ENCODE results near the gene CFAP410. TPM values are rescaled to one million over a fixed set of nuclear protein-coding genes. Genes with fewer than 3 reads are reported as not detected.

The CFAP410 gene
- total and polyA plus RNA-seq, 2 of the 4 experiments (the other 2 are of a cell fraction), result 3.8 to 10.3 TPM

DNA sequence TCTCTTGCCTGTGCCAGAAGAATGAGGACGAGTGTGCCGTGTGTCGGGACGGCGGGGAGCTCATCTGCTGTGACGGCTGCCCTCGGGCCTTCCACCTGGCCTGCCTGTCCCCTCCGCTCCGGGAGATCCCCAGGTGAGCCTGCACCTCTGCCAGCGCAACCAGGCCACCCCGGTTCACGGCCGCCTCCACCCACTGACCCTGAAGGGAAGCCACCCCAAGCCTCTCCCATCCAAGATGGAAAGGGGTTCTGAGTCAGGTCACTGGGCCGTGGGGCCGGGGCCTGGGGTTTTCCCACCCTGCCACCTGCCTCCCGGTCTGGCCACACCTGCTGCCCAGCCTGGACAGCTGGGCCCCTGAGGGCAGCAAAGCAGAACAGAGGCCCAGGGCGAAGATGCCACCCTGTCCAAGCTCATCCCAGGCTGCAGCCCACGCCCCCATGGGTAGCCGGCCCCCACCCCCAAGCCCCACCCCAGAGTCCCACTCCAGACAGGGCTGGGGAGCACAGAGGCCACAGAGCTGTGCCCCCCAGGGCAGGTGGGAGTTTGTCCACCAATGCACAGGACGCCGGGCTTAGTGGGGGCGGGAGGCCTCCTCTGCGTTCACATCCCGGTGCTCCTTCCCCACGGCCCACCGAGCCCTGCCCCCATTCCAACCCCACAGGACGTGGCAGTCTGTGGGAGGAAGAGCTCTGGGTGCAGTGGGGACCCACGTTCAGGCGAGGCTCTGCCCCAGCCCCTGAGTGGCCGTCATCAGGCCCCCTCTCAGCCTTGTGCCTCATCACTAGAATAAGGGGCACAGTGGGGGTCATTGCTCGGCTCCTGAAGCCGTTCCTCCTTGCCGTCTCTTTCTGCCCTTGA is 47.9 kb downstream of the CFAP410 start (continued):
- no peak for TF ChIP-seq RFX5 (IDR thresholded peaks at IDR 0.05; ENCODE audit: low read depth, low read length)

DNA sequence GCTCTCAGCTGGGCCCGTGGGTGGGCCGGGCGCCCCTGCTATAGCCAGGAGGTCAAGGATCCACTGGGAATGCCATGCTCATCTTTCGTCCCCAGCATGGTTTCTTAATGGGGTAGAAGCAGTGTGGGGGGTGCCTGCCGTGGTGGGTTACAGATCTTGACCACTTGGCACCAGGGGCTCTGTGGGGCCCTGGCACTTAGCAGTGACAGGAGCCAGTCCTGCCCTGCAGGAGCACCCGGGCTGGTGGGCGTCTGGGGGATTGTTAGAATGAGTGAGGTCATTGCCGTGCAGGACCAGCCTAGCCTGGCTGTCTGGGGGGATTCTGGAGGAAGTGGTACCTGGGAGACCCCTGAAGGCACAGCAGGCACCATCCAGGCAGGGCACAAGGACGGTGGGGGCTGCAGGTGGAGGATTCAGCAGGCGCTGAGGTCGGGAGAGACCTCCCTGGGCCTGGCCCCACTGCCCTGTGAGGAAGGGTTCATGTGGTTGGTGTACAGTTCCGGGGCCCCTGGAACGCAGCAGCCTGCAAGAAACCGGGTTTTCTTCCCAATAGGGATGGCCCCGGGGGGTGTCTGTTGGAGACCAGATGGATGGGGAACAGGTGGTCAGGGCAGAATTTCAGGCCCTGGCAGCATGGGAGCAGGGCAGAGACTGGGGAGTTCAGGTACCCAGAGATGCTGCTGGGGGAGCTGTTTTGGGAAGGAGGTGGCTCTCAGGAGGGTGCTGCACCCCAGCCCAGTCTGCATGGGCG is 48.7 kb downstream of the CFAP410 start:
- no TSS peak for BruUV-seq (replicated peaks)
- Histone ChIP-seq H4K5ac (ENCODE audit: low read depth, low read length) (no peak overlapping the region), H2BK20ac (ENCODE audit: low read depth, low read length) (no peak overlapping the region), H3K79me1 (ENCODE audit: low read depth in 1 of 2, low read length in 2 of 2) (no peaks in the 10 kb centered on the region), H3K9me3 (ENCODE audit: control insufficient read depth, insufficient read depth, low read length) (no peaks in the 10 kb centered on the region), H2AFZ (replicated peaks; ENCODE audit: low read length, poor library complexity) (no peak overlapping the region), H2BK15ac (ENCODE audit: low read depth, low read length) (no peak overlapping the region), H3K4me2 (ENCODE audit: low read depth, low read length) (no peak overlapping the region), H4K20me1 (ENCODE audit: insufficient read depth, low read length) (no peaks in the 10 kb centered on the region), H2AK9ac (replicated peaks; ENCODE audit: low read depth, low read length, poor library complexity) (no peak overlapping the region), H2AK5ac (ENCODE audit: low read depth, low read length) (no peak overlapping the region), H3K27ac (ENCODE audit: insufficient read depth, low read length) (no peak overlapping the region), H3K4me1 (ENCODE audit: control insufficient read depth, insufficient read depth, low read length) (peaks cover 2% of the 10 kb centered on the region; the same call in 1 of the 2 replicates), H3K9ac (ENCODE audit: low read depth, low read length) (no peak overlapping the region), H3K23ac (ENCODE audit: low read depth, low read length) (no peak overlapping the region), H3K9me1 (ENCODE audit: insufficient read depth, low read length) (no peaks in the 10 kb centered on the region), H2BK120ac (ENCODE audit: low read depth, low read length) (no peak overlapping the region), H4K8ac (ENCODE audit: low read depth in 2 of 2, low read length in 2 of 2) (no peak overlapping the region), H3K27me3 (ENCODE audit: control insufficient read depth, insufficient read depth, low read length) (peaks cover 24% of the 10 kb centered on the region; the same call in 1 of the 2 replicates), H3K4me3 (ENCODE audit: insufficient read depth, low read depth, low read length) (no peak overlapping the region), H2BK5ac (ENCODE audit: low read depth, low read length, poor library complexity, severe bottlenecking) (no peak overlapping the region), H4K91ac (ENCODE audit: insufficient read depth, low read depth, low read length) (no peak overlapping the region), H3K14ac (replicated peaks; ENCODE audit: low read depth, low read length) (no peak overlapping the region), H3K18ac (ENCODE audit: low read depth, low read length) (no peak overlapping the region), H3K36me3 (ENCODE audit: control insufficient read depth, insufficient read depth, low read length) (no peaks in the 10 kb centered on the region), H3K56ac (ENCODE audit: extremely low read depth, insufficient read depth, low read length) (no peak overlapping the region), H3K4ac (ENCODE audit: low read depth, low read length) (no peak overlapping the region)
- in situ Hi-C loops (cut with MboI; ENCODE audit: low sequenced_read_pairs) (no loop called here), intact Hi-C loops (cut with micrococcal nuclease) (no loop called here), dilution Hi-C loops (cut with HindIII; ENCODE audit: low sequenced_read_pairs, unreplicated experiment) (no loop called here)
- POLR2A ChIA-PET (ENCODE audit: unreplicated experiment), result no interaction called here
- whole genome bisulfite sequencing, 2 experiments (ENCODE audit: extremely low coverage in 2 of 2, insufficient read length in 1 of 2), result 82% methylated on average over 6 of the region's 16 CpGs; no CpG with 5 or more reads in 1 of the 2 experiments
- DNase-seq (no peak), ATAC-seq (ENCODE audit: low read depth) (no peak)
- CTCF ChIA-PET, result no interaction called here
- TF ChIP-seq BHLHE40 (IDR thresholded peaks at IDR 0.05; ENCODE audit: low read depth, low read length) (no peak), SMC3 (IDR thresholded peaks at IDR 0.05; ENCODE audit: low read depth, low read length) (no peak), MAZ (IDR thresholded peaks at IDR 0.05; ENCODE audit: borderline replicate concordance, low read depth, low read length) (no peak), FOS (IDR thresholded peaks at IDR 0.05; ENCODE audit: low read depth, low read length) (no peak), CEBPB (IDR thresholded peaks at IDR 0.05; ENCODE audit: low read depth, low read length) (no peak), CTCF (conservative IDR thresholded peaks at IDR 0.05; ENCODE audit: low read depth, low read length) (no peak), POLR2A (IDR thresholded peaks at IDR 0.05; ENCODE audit: low read depth, low read length) (no peak), RAD21 (IDR thresholded peaks at IDR 0.05; ENCODE audit: low read length) (no peak), MXI1 (IDR thresholded peaks at IDR 0.05; ENCODE audit: borderline replicate concordance, low read depth, low read length) (no peak), NFE2L2 (IDR thresholded peaks at IDR 0.05; ENCODE audit: low read depth, low read length) (no peak), ELK1 (IDR thresholded peaks at IDR 0.05; ENCODE audit: borderline replicate concordance, low read depth, low read length) (no peak), RFX5 (IDR thresholded peaks at IDR 0.05; ENCODE audit: low read depth, low read length) (no peak), MAFK (IDR thresholded peaks at IDR 0.05; ENCODE audit: low read depth, low read length) (no peak)
